ENCODE measurements around the gene NSUN7. TPM values are rescaled to one million over a fixed set of nuclear protein-coding genes. Genes with fewer than 3 reads are reported as not detected.
A peak's percentile ranks its signal among the peaks of the same experiment; 100 is the strongest.

Gene NSUN7
- total RNA-seq, 2 donors from 2014 or later, result 17.9 to 29.6 TPM

GRCh38 chr4:40846532-40846931 is 96.8 kb downstream of the NSUN7 start:
- no peaks in the 10 kb centered on the region for H3K27me3 Mint-ChIP-seq (ENCODE audit: insufficient read depth)
- TF ChIP-seq CTCF (conservative IDR thresholded peaks at IDR 0.05), result no peak

GRCh38 chr4:40848251-40848650 is 98.5 kb downstream of the NSUN7 start:
- no peak for TF ChIP-seq CTCF (conservative IDR thresholded peaks at IDR 0.05)
- H3K27me3 ChIP-seq (ENCODE audit: control insufficient read depth, insufficient read depth, low read length, poor library complexity, severe bottlenecking), result no peaks in the 10 kb centered on the region
- no peaks in the 10 kb centered on the region for H3K27me3 Mint-ChIP-seq (ENCODE audit: insufficient read depth)
- no peaks in the 10 kb centered on the region for H3K9me3 ChIP-seq (ENCODE audit: control insufficient read depth, low read length)
- H3K4me1 Mint-ChIP-seq, result peaks cover 16% of the 10 kb centered on the region
- H3K4me3 ChIP-seq (ENCODE audit: low read length), result no peak overlapping the region
- peaks cover 7% of the 10 kb centered on the region for H3K36me3 Mint-ChIP-seq (ENCODE audit: low read depth)
- H3K36me3 ChIP-seq (ENCODE audit: control insufficient read depth, insufficient read depth, low read length), result peaks cover 4% of the 10 kb centered on the region
- H3K9me3 Mint-ChIP-seq, result no peaks in the 10 kb centered on the region
- peak overlapping the region; percentile 37 for H3K27ac Mint-ChIP-seq
- no peaks in the 10 kb centered on the region for H3K4me1 ChIP-seq (ENCODE audit: control insufficient read depth, insufficient read depth, low read length)
- no peak overlapping the region for H3K4me3 Mint-ChIP-seq
- 85 to 86% methylated on average over 3 to 4 of the region's 5 CpGs for WGBS, 2 experiments (ENCODE audit: insufficient coverage in 1 of 2, insufficient read length in 1 of 2)
- H3K27ac ChIP-seq (ENCODE audit: low read depth, low read length), result peak overlapping the region; percentile 58
- no peak overlapping the region for H3K9ac ChIP-seq (ENCODE audit: extremely low read depth, low read length, poor library complexity, severe bottlenecking)
- peak; percentile 53 for DNase-seq

More at GRCh38 chr4:40846532-40846931, 96.8 kb downstream of the NSUN7 start:
- H3K4me1 Mint-ChIP-seq, result peaks cover 19% of the 10 kb centered on the region
- Histone ChIP-seq H3K27me3 (ENCODE audit: control insufficient read depth, insufficient read depth, low read length, poor library complexity, severe bottlenecking) (no peaks in the 10 kb centered on the region), H3K9me3 (ENCODE audit: control insufficient read depth, low read length) (no peaks in the 10 kb centered on the region), H3K27ac (ENCODE audit: low read depth, low read length) (peak overlapping the region; percentile 44), H3K36me3 (ENCODE audit: control insufficient read depth, insufficient read depth, low read length) (no peaks in the 10 kb centered on the region), H3K9ac (ENCODE audit: extremely low read depth, low read length, poor library complexity, severe bottlenecking) (no peak overlapping the region), H3K4me3 (ENCODE audit: low read length) (no peak overlapping the region), H3K4me1 (ENCODE audit: control insufficient read depth, insufficient read depth, low read length) (no peaks in the 10 kb centered on the region)
- DNase-seq, result no peak
- no peak overlapping the region for H3K4me3 Mint-ChIP-seq
- 80 to 92% methylated on average over 1 to 5 of the region's 5 CpGs for WGBS, 2 experiments (ENCODE audit: insufficient coverage in 1 of 2, insufficient read length in 1 of 2)
- H3K9me3 Mint-ChIP-seq, result no peaks in the 10 kb centered on the region
- H3K36me3 Mint-ChIP-seq (ENCODE audit: low read depth), result peaks cover 5% of the 10 kb centered on the region
- no peak overlapping the region for H3K27ac Mint-ChIP-seq

- Histone ChIP-seq H3K4me3 (ENCODE audit: low read length) (no peak overlapping the region), H3K9me3 (ENCODE audit: control insufficient read depth, low read length) (no peaks in the 10 kb centered on the region), H3K9ac (ENCODE audit: extremely low read depth, low read length, poor library complexity, severe bottlenecking) (no peak overlapping the region), H3K27me3 (ENCODE audit: control insufficient read depth, insufficient read depth, low read length, poor library complexity, severe bottlenecking) (no peaks in the 10 kb centered on the region), H3K4me1 (ENCODE audit: control insufficient read depth, insufficient read depth, low read length) (no peaks in the 10 kb centered on the region), H3K27ac (ENCODE audit: low read depth, low read length) (peak overlapping the region; percentile 58), H3K36me3 (ENCODE audit: control insufficient read depth, insufficient read depth, low read length) (peaks cover 5% of the 10 kb centered on the region)
- no peak overlapping the region for H3K4me3 Mint-ChIP-seq
- H3K9me3 Mint-ChIP-seq, result no peaks in the 10 kb centered on the region
- H3K27me3 Mint-ChIP-seq (ENCODE audit: insufficient read depth), result no peaks in the 10 kb centered on the region
- WGBS, 2 experiments (ENCODE audit: insufficient coverage in 1 of 2, insufficient read length in 1 of 2), result 78 to 100% methylated on average over 1 to 3 of the region's 3 CpGs
- H3K36me3 Mint-ChIP-seq (ENCODE audit: low read depth), result peaks cover 11% of the 10 kb centered on the region
- peak overlapping the region; percentile 37 for H3K27ac Mint-ChIP-seq
- no peak for DNase-seq
- H3K4me1 Mint-ChIP-seq, result peaks cover 16% of the 10 kb centered on the region
- TF ChIP-seq CTCF (conservative IDR thresholded peaks at IDR 0.05), result no peak
These were observed 99.2 kb downstream of the NSUN7 start for GRCh38 chr4:40848940-40849339.

Data from endodermal cell (in vitro differentiated cells).